Sigmoid colon (tissue), 7 donors: ENCODE results near the gene HIVEP1. TPM values are rescaled to one million over a fixed set of nuclear protein-coding genes. Genes with fewer than 3 reads are reported as not detected.

Experiments
- DNase-seq: peaks from one replicate; pipeline ENCODE4 v3.0.0-alpha.2; 2019
- H3K27ac ChIP-seq, 4 donors: fragments of 200-600 bp; sonication (generic); one replicate each; pipeline ENCODE4 v1.5.1; 2016 to 2019; ENCODE audit warnings: mild to moderate bottlenecking in 1 of 4
- H3K27me3 ChIP-seq, 3 donors: fragments of 200-600 bp; sonication (generic); one replicate each; pipeline ENCODE4 v1.5.1; 2019; ENCODE audit warnings: mild to moderate bottlenecking in 1 of 3
- H3K36me3 ChIP-seq, 4 donors: fragments of 200-600 bp; sonication (generic); one replicate each; pipeline ENCODE4 v1.5.1; 2016 to 2019
- H3K4me1 ChIP-seq, 4 donors: fragments of 200-600 bp; sonication (generic); one replicate each; pipeline ENCODE4 v1.5.1; 2017 to 2019
- H3K4me3 ChIP-seq, 4 donors: fragments of 200-600 bp; sonication (generic); one replicate each; pipeline ENCODE4 v1.5.1; 2017 to 2019; ENCODE audit warnings: mild to moderate bottlenecking in 2 of 4, moderate library complexity in 1 of 4
- H3K9me3 ChIP-seq, 4 donors: fragments of 200-600 bp in 3 of 4; sonication (generic) in 3 of 4; one replicate each; pipeline versions ENCODE4 v1.5.1 to v1.6.1; 2013 to 2019
- CTCF ChIP-seq, 4 experiments: fragments of 450-650 bp in 3 of 4; fragments of 200-600 bp in 1 of 4; IDR thresholded peaks; one replicate each; pipeline ENCODE4 v1.5.1; 2016 to 2019; ENCODE audit warnings: antibody characterized with exemption in 4 of 4, mild to moderate bottlenecking in 3 of 4, moderate library complexity in 2 of 4
- EP300 ChIP-seq, 4 donors: sonication (generic); formaldehyde crosslinking; IDR thresholded peaks; one replicate each; pipeline ENCODE4 v1.6.1; 2017; ENCODE audit warnings: antibody characterized with exemption in 4 of 4
- POLR2A ChIP-seq, 2 donors: fragments of 450-650 bp; IDR thresholded peaks; one replicate each; pipeline ENCODE4 v1.6.1; 2016; ENCODE audit warnings: antibody characterized with exemption in 2 of 2, mild to moderate bottlenecking in 2 of 2, moderate library complexity in 2 of 2
- POLR2AphosphoS5 ChIP-seq, 4 donors: sonication (generic); formaldehyde crosslinking; IDR thresholded peaks; one replicate each; pipeline ENCODE4 v1.6.1; 2017; ENCODE audit warnings: antibody characterized with exemption in 4 of 4
- WGBS, 2 donors: extraction: QIAGEN DNeasy Blood & Tissue Kit; methylation state at CpG; one replicate each; pipeline ENCODE4 v1.1.7; 2013; 5-methylcytosine and 5-hydroxymethylcytosine counted together
- intact Hi-C: fragments of 100-400 bp; cut with DNase I; formaldehyde crosslinking; loops from one replicate; pipeline ENCODE4 v1.15.1; 2023
- polyA plus RNA-seq, 3 donors: library from polyadenylated mRNA; stranded (reverse); fragments of 200-250 nt; gene quantifications; one replicate each; pipeline ENCODE4 v1.2.3, GENCODE V29; 2013
- total RNA-seq, 4 donors: library from RNA; depleted of rRNA; stranded (reverse); fragments of >200 nt; gene quantifications; one replicate each; pipeline ENCODE4 v1.1.0, GENCODE V29; 2016
- donor health status: healthy with polysubstance abuse.
- donor health status: Bipolar disorder and iron deficiency.
- donor health status: healthy.

Gene HIVEP1
- total and polyA plus RNA-seq, 7 donors = 4.6 to 28.5 (median 13.2) TPM

GRCh38 chr6:12065321-12066140, 53.4 kb downstream of the HIVEP1 start:
- peaks cover 0 to 28% (median 7%) of the 10 kb centered on the region in 4 donors for H3K4me1 ChIP-seq
- H3K36me3 ChIP-seq = no peaks in the 10 kb centered on the region
- WGBS, 2 donors = 71 to 79% methylated on average over 8 of the region's 8 CpGs
- H3K27ac ChIP-seq = no peak overlapping the region
- DNase-seq = no peak
- no peaks in the 10 kb centered on the region for H3K9me3 ChIP-seq
- TF ChIP-seq CTCF (IDR thresholded peaks at IDR 0.05) = no peak
- TF ChIP-seq POLR2AphosphoS5 (IDR thresholded peaks at IDR 0.05) = no peak
- no peak for TF ChIP-seq EP300 (IDR thresholded peaks at IDR 0.05)
- TF ChIP-seq POLR2A (IDR thresholded peaks at IDR 0.05) = no peak
- H3K4me3 ChIP-seq = no peak overlapping the region
- no peaks in the 10 kb centered on the region for H3K27me3 ChIP-seq
- intact Hi-C loops = no loop called here

- TF ChIP-seq POLR2A (IDR thresholded peaks at IDR 0.05) = no peak
- Histone ChIP-seq H3K4me1 (peaks cover 0 to 23% (median 7%) of the 10 kb centered on the region in 4 donors), H3K27me3 (no peaks in the 10 kb centered on the region), H3K36me3 (no peaks in the 10 kb centered on the region), H3K4me3 (no peak overlapping the region), H3K27ac (no peak overlapping the region), H3K9me3 (no peaks in the 10 kb centered on the region)
- intact Hi-C loops = no loop called here
- no peak for DNase-seq
These were observed 54.2 kb downstream of the HIVEP1 start for GRCh38 chr6:12066297-12066696.

- intact Hi-C loops = no loop called here
- Histone ChIP-seq H3K36me3 (no peaks in the 10 kb centered on the region), H3K27me3 (no peaks in the 10 kb centered on the region), H3K27ac (no peak overlapping the region), H3K4me3 (no peak overlapping the region), H3K9me3 (no peaks in the 10 kb centered on the region), H3K4me1 (peaks cover 0 to 16% (median 4%) of the 10 kb centered on the region in 4 donors)
- no peak for DNase-seq
- 58 to 83% methylated on average over 6 of the region's 6 CpGs for WGBS, 2 donors
- TF ChIP-seq EP300 (IDR thresholded peaks at IDR 0.05) (no peak), POLR2AphosphoS5 (IDR thresholded peaks at IDR 0.05) (no peak), CTCF (IDR thresholded peaks at IDR 0.05) (no peak), POLR2A (IDR thresholded peaks at IDR 0.05) (no peak)
These were observed 56.9 kb downstream of the HIVEP1 start for GRCh38 chr6:12068899-12069557.

GRCh38 chr6:12069891-12070529, 57.9 kb downstream of the HIVEP1 start:
- 90 to 96% methylated on average over 9 of the region's 9 CpGs for WGBS, 2 donors
- TF ChIP-seq POLR2A (IDR thresholded peaks at IDR 0.05) (no peak), EP300 (IDR thresholded peaks at IDR 0.05) (no peak), POLR2AphosphoS5 (IDR thresholded peaks at IDR 0.05) (no peak), CTCF (IDR thresholded peaks at IDR 0.05) (no peak)
- intact Hi-C loops = loop anchor here (10.0 kb wide), 1 partner anchor 385 kb away; no protein-coding TSS in a partner anchor
- H3K27me3 ChIP-seq = no peaks in the 10 kb centered on the region
- no peak overlapping the region for H3K4me3 ChIP-seq
- no peaks in the 10 kb centered on the region for H3K9me3 ChIP-seq
- no peak overlapping the region for H3K27ac ChIP-seq
- no peak for DNase-seq
- peaks cover 0 to 9% (median 2%) of the 10 kb centered on the region in 4 donors for H3K4me1 ChIP-seq
- no peaks in the 10 kb centered on the region for H3K36me3 ChIP-seq

- WGBS, 2 donors = 70 to 85% methylated on average over 2 of the region's 2 CpGs
These were observed 59.0 kb downstream of the HIVEP1 start for GRCh38 chr6:12071064-12071615.

More at GRCh38 chr6:12071064-12071615, 59.0 kb downstream of the HIVEP1 start:
- Histone ChIP-seq H3K9me3 (no peaks in the 10 kb centered on the region), H3K4me3 (no peak overlapping the region), H3K27me3 (no peaks in the 10 kb centered on the region), H3K4me1 (peaks cover 0 to 4% (median 0%) of the 10 kb centered on the region in 4 donors), H3K36me3 (no peaks in the 10 kb centered on the region), H3K27ac (no peak overlapping the region)
- intact Hi-C loops = loop anchor here (10.0 kb wide), 1 partner anchor 386 kb away; no protein-coding TSS in a partner anchor
- TF ChIP-seq CTCF (IDR thresholded peaks at IDR 0.05) = no peak
- TF ChIP-seq POLR2A (IDR thresholded peaks at IDR 0.05) = no peak
- no peak for TF ChIP-seq EP300 (IDR thresholded peaks at IDR 0.05)
- TF ChIP-seq POLR2AphosphoS5 (IDR thresholded peaks at IDR 0.05) = no peak
- DNase-seq = no peak
